8988T (cell line): ENCODE data around the gene FCHSD2.
"Not testable (repeated sequence)": the region's sequence is repeated elsewhere in the genome, so short reads cannot be mapped to it uniquely, and the experiment has no call there.

Experiments
- DNase-seq: peaks from one replicate; pipeline ENCODE4 v3.0.0; 2011

The FCHSD2 gene

GRCh38 chr11:72860010-72860409 is 282.1 kb downstream of the FCHSD2 start:
- no peak for DNase-seq

- DNase-seq: no peak
Measured at GRCh38 chr11:72859126-72859525, 283.0 kb downstream of the FCHSD2 start.

GRCh38 chr11:72858267-72858666 is 283.9 kb downstream of the FCHSD2 start:
- DNase-seq: not testable (repeated sequence)

GRCh38 chr11:72856551-72857345 is 285.4 kb downstream of the FCHSD2 start:
- DNase-seq: no peak

- DNase-seq: no peak
Measured at GRCh38 chr11:72856065-72856464, 286.1 kb downstream of the FCHSD2 start.

GRCh38 chr11:72851726-72852125 is 290.4 kb downstream of the FCHSD2 start:
- DNase-seq: no peak

- DNase-seq: no peak
Measured at GRCh38 chr11:72850832-72851231, 291.3 kb downstream of the FCHSD2 start.

GRCh38 chr11:72848846-72849466 is 293.2 kb downstream of the FCHSD2 start:
- DNase-seq: no peak

GRCh38 chr11:72844356-72844755 is 297.8 kb downstream of the FCHSD2 start:
- no peak for DNase-seq

GRCh38 chr11:72842653-72843330 is 299.3 kb downstream of the FCHSD2 start:
- no peak for DNase-seq

- no peak for DNase-seq
Measured at GRCh38 chr11:72842126-72842525, 300.0 kb downstream of the FCHSD2 start.

GRCh38 chr11:72841397-72841796 is 300.7 kb downstream of the FCHSD2 start:
- no peak for DNase-seq

- no peak for DNase-seq
Measured at GRCh38 chr11:72840780-72841179, 301.3 kb downstream of the FCHSD2 start.

- DNase-seq: no peak
Measured at GRCh38 chr11:72838691-72839305, 303.3 kb downstream of the FCHSD2 start.

GRCh38 chr11:72836111-72836510 is 306.0 kb downstream of the FCHSD2 start:
- no peak for DNase-seq

- no peak for DNase-seq
Measured at GRCh38 chr11:72834905-72835304, 307.2 kb downstream of the FCHSD2 start.

GRCh38 chr11:72833811-72834493 is 308.2 kb downstream of the FCHSD2 start:
- no peak for DNase-seq

- DNase-seq: no peak
Measured at GRCh38 chr11:72833083-72833733, 308.9 kb downstream of the FCHSD2 start.

- no peak for DNase-seq
Measured at GRCh38 chr11:72832301-72833082, 309.6 kb downstream of the FCHSD2 start.

- DNase-seq: peak; percentile 85
Measured at GRCh38 chr11:72831521-72832300, 310.4 kb downstream of the FCHSD2 start.
